Stimulated activated effector memory CD8-positive, alpha-beta T cell treated with anti-CD3 and anti-CD28 coated beads, Interleukin-12 subunit alpha, Interleukin-12 subunit beta, amount 100 ng/mL, for 72 hours (primary cell): ENCODE measurements around the gene GSTA1.
"Not testable (repeated sequence)": the region's sequence is repeated elsewhere in the genome, so short reads cannot be mapped to it uniquely, and the experiment has no call there.

Experiments
- ATAC-seq: fragments of 150-1000 bp; cut with Tn5 transposase; 2 replicates; pipeline ENCODE4 v1.10.0; 2021
- DNase-seq, 2 donors: peaks; one replicate each; pipeline ENCODE4 v3.0.0; 2021 to 2022; ENCODE audit warnings: low spot score in 2 of 2
- H3K27ac Mint-ChIP-seq: one replicate; pipeline ENCODE4 v1.8.0; 2022; ENCODE audit warnings: mild to moderate bottlenecking, mixed read lengths
- H3K36me3 Mint-ChIP-seq: one replicate; pipeline ENCODE4 v1.8.0; 2022; ENCODE audit warnings: mild to moderate bottlenecking, mixed read lengths
- H3K4me1 Mint-ChIP-seq: one replicate; pipeline ENCODE4 v1.8.0; 2022; ENCODE audit warnings: mixed read lengths
- H3K4me3 Mint-ChIP-seq: one replicate; pipeline ENCODE4 v1.8.0; 2022; ENCODE audit warnings: mild to moderate bottlenecking, mixed read lengths
- H3K9me3 Mint-ChIP-seq: one replicate; pipeline ENCODE4 v1.8.0; 2022; ENCODE audit warnings: mixed read lengths

Gene GSTA1

DNA sequence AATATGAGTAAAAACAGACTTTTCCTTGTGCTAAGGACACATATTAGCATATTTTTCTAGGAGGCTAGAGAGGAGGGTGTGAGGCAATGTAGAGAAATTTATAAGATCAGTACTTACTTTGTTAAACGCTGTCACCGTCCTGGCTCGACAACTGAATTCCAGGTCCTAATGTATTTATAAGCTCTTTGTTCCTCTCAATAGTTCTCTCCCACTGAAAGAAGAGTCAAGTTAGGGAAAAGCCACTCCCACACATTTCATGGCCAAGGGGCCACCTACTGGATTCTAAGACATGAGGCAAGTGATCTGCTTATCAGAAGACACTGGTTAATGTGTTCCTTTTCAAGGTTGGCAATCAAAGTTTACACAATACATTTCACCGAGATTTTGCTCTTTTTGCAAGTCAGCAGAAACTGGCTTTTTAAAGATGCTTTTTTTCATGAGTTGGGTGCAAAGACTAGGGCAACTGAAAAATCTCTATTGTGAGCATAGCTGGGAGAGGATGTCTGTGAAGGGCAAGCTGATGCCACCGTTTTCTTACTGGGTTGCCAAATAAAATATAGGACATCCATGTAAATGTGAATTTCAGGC lies at the start of gene GSTA1:
Gene GSTA1, minus strand, starts transcription at position 149 of the 588 bp plus-strand sequence. CDS start 4,549 bp downstream, outside the sequence.
- not testable (repeated sequence) for H3K9me3 Mint-ChIP-seq, ATAC-seq, H3K36me3 Mint-ChIP-seq, H3K4me1 Mint-ChIP-seq, DNase-seq, H3K4me3 Mint-ChIP-seq, H3K27ac Mint-ChIP-seq

DNA sequence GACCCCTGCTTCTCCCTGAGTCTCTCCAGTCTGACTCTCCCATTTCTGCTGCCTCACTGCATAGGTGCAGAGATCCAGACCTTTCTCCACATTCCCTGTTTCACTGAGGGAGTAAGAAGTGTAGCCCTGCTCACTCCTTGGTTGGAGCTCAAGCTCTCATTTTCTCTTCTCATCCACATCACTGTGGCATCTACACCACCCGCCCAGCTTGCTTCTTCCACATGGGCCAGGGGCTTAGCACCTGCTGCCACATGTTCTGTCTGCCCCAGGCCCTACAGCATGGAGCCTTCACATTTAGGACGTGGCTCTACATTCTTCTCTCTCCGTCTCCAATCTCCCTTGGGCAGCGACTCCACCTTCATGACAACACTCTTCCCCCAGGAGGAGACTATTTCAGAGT lies 45.5 kb upstream of the GSTA1 start:
- Mint-ChIP-seq H3K9me3 (no peaks in the 10 kb centered on the region), H3K4me1 (no peaks in the 10 kb centered on the region), H3K4me3 (no peak overlapping the region), H3K36me3 (no peaks in the 10 kb centered on the region), H3K27ac (no peak overlapping the region)
- no peak for DNase-seq
- peak; percentile 21 for ATAC-seq

DNA sequence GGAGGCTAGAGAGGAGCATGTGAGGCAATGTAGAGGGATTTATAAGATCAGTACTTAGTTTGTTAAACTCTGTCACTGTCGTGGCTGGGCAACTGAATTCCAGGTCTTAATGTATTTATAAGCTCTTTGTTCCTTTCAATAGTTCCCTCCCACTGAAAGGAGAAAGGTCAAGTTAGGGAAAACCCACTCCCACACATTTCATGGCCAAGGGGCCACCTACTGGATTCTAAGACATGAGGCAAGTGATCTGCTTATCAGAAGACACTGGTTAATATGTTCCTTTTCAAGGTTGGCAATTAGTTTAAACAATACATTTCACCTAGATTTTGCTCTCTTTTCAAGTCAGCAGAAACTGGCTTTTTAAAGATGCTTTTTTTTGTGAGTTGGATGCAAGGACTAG lies 42.4 kb upstream of the GSTA1 start:
- Mint-ChIP-seq H3K4me1 (no peaks in the 10 kb centered on the region), H3K4me3 (no peak overlapping the region), H3K36me3 (no peaks in the 10 kb centered on the region), H3K27ac (no peak overlapping the region), H3K9me3 (no peaks in the 10 kb centered on the region)
- ATAC-seq = no peak
- DNase-seq = no peak

DNA sequence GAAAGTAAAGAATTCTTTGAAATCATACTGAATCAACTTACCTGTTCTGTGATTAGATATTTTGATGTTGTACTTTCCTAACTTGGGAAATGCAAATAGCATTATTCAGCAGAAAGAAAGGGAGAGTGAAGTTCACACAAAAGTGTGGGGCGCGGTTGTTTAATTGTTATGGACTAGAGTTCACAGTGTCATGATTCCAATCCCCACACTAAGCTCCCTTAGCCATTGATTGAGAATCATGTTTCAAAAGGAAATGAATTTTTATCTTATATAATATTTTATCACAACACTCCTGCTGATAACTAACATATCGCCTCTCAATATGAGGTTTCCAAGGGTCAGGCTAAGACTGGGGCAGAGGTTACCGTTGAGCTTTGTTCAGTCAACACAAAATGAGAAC lies 40.0 kb upstream of the GSTA1 start:
- Mint-ChIP-seq H3K36me3 (no peaks in the 10 kb centered on the region), H3K9me3 (no peaks in the 10 kb centered on the region), H3K27ac (no peak overlapping the region), H3K4me1 (no peaks in the 10 kb centered on the region), H3K4me3 (no peak overlapping the region)
- ATAC-seq = no peak
- no peak for DNase-seq

DNA sequence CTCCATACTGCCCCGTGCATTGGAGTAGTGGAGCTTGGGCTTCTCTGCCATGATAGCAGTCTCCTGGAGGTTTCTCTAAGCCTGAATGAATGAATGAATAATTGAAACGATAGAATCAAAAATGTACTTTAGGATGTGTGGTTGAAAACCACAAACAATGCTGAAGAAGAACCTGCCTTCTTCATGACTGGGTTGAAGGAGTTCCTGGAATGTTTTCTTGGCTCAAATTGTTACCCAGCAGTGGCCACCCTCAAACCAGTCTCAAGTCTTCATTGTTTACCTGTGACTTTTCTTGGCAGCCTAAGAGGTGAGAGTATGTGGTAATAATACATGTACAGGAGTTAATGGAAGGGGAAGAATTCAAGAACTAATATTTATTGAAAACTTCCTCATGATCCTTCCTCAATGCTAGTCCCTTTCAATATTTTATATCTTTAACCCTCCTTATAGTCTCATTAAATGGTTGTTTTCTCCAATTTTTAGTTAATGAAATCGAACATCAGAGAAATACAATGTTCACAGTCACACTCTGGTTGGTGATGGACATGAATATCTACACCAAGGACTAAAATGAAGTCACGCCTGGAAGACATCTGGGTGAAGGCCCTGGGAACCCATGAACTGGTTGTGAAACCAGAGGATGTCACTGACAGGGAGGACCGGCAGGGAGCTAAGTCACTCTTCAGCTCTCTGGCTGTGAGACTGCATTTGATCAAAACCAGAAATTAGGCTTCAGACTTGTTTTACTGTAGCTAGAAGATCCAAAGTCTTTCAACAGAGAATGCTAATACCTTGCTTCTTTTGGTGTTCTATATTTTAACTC lies 37.4 kb upstream of the GSTA1 start, which contains the start of gene GSTA5:
Gene GSTA5, minus strand, starts transcription at position 51 of the 823 bp plus-strand sequence.
- no peaks in the 10 kb centered on the region for H3K4me1 Mint-ChIP-seq
- no peak for ATAC-seq
- DNase-seq = no peak

DNA sequence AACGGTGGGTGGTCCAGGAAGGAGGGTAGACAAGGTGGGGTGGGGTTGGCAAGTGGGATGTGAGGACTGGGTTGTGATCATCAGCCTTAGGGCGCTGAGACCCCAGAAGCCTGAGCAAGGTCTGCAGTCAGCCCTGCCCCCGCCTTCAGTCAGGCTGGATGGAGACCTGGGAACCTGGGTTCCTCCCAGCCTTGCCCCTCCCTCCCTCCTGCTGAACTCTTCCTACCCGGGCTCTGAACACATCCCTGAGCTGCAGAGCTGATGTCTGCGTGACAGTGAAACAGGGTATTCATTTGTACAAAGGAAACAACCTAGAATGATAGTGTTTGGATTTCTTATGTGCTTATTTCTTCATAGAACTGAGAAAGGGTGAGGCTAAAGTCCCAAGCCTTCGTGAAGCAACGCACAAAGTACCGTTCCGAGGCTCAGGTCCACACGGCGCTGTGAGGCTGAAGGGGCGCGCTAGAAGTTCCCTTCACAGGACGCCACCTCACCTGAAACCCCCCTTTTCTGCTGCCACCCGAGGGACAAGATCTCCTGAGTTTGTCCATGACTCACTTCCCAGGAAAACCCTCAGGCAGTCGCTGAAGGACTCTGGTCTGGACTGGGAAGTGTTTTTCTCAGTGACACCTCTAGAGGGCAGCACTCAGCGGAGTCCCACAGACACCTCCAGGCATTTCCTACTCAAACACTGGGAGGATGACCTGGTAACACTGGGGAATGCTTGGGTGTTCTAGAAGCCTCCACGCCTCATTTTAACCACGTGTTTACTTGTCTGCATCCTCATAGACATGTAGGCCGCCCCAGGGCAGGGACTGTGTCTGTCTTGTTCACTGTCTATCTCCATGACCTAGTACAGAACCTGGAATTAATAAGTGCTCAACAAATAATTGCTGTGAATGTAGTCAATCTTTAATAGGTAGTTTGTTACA lies 35.8 kb upstream of the GSTA1 start:
- ATAC-seq (peak; percentile 83), DNase-seq (peak; percentile 35 to 66)
- Mint-ChIP-seq H3K4me3 (no peak overlapping the region), H3K9me3 (no peaks in the 10 kb centered on the region), H3K36me3 (no peaks in the 10 kb centered on the region), H3K4me1 (no peaks in the 10 kb centered on the region), H3K27ac (no peak overlapping the region)

More for the DNA sequence above, 37.4 kb upstream of the GSTA1 start, which contains the start of gene GSTA5:
- Mint-ChIP-seq H3K9me3 (no peaks in the 10 kb centered on the region), H3K36me3 (no peaks in the 10 kb centered on the region), H3K27ac (no peak within 1 kb of the TSS), H3K4me3 (no peak within 1 kb of the TSS)

DNA sequence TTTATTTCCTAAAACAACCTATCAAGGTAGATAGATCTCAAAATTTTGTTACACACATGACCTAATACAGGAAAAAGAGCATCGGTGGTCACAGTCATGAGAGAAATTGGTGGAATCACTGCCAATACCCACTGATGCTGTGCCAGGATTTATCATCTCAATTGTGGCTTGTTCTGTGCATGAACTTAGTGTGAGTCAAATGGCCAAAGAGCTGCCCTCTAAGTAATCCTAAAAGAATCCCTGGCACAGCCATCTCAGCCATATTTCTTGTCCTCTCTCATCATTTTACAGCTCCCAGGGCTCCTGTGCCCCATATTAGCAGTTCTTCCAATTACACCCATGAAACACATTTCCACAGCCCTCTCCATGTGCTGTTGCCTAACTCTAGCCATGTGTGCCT lies 30.9 kb upstream of the GSTA1 start:
- DNase-seq (no peak), ATAC-seq (no peak)
- H3K36me3 Mint-ChIP-seq = no peaks in the 10 kb centered on the region
- H3K9me3 Mint-ChIP-seq = no peaks in the 10 kb centered on the region
- H3K27ac Mint-ChIP-seq = no peak overlapping the region
- H3K4me3 Mint-ChIP-seq = no peak overlapping the region
- H3K4me1 Mint-ChIP-seq = no peaks in the 10 kb centered on the region

DNA sequence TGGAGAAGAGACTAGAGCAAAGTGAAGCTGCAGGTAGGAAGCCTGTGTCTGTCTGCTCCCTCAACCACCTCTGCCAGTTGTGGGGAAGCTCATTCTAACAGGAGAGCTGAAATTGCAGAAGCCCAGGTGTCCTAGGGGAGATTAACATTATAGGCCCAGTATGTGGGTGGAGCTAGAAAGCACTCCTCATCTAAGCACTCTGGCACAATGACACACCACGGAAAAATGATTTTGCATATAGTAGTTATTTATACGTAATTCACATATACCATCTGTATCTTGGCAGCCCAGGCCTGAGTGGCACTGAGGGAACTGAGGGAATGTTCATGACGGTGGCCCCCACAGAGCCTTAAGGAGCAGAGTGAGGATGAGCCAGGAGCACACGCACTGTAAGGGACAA lies 27.3 kb upstream of the GSTA1 start:
- not testable (repeated sequence) for ATAC-seq, H3K27ac Mint-ChIP-seq, H3K9me3 Mint-ChIP-seq, H3K36me3 Mint-ChIP-seq, DNase-seq, H3K4me1 Mint-ChIP-seq, H3K4me3 Mint-ChIP-seq

DNA sequence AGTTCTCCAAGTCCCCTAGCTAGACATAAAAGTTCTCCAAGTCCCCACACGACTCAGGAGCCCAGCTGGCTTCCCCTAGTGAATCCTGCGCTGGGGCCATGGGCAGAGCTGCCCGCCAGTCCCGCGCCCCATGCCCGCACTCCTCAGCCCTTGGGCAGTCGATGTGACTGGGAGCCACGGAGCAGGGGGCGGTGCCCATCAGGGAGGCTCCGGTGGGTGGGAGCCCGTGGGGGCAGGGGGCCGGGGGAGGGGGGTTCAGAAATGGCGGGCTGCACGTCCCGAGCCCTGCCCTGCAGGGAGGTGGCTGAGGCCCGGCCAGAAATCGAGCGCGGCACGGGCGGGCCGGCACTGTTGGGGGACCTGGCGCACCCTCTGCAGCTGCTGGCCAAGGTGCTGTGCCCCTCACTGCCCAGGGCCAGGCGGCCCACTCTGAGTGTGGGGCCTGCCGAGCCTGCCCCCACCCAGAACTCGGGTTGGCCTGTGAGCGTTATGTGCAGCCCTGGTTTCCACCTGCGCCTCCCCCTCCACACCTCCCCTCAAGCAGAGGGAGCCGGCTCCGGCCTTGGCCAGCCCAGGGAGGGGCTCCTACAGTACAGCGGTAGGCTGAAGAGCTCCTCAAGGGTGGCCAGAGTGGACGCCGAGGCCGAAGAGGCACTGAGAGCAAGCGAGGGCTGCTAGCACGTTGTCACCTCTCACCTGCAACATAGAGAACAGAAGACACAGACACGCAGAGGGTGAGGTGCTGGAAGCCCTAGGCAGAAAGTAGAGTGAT lies 25.6 kb upstream of the GSTA1 start:
- Mint-ChIP-seq H3K4me1 (no peaks in the 10 kb centered on the region), H3K9me3 (no peaks in the 10 kb centered on the region), H3K36me3 (no peaks in the 10 kb centered on the region), H3K4me3 (no peak overlapping the region), H3K27ac (no peak overlapping the region)
- no peak for DNase-seq
- ATAC-seq = no peak

DNA sequence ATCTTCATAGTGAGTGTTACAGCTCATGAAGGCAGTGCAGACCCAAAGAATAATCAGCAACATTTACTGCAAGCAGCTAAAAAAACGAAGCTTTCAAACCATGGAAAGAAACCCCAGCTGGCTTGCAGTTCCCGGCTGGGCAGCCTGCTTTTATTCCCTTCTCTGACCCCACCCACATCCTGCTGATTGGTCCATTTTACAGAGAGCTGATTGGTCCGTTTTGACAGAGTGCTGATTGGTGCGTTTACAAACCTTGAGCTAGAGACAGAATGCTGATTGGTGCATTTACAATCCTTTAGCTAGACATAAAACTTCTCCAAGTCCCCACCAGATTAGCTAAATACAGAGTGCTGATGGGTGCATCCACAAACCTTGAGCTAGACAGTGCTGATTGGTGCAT lies 25.0 kb upstream of the GSTA1 start:
- H3K36me3 Mint-ChIP-seq, H3K4me3 Mint-ChIP-seq, ATAC-seq, H3K4me1 Mint-ChIP-seq, DNase-seq, H3K27ac Mint-ChIP-seq, H3K9me3 Mint-ChIP-seq: not testable (repeated sequence)

DNA sequence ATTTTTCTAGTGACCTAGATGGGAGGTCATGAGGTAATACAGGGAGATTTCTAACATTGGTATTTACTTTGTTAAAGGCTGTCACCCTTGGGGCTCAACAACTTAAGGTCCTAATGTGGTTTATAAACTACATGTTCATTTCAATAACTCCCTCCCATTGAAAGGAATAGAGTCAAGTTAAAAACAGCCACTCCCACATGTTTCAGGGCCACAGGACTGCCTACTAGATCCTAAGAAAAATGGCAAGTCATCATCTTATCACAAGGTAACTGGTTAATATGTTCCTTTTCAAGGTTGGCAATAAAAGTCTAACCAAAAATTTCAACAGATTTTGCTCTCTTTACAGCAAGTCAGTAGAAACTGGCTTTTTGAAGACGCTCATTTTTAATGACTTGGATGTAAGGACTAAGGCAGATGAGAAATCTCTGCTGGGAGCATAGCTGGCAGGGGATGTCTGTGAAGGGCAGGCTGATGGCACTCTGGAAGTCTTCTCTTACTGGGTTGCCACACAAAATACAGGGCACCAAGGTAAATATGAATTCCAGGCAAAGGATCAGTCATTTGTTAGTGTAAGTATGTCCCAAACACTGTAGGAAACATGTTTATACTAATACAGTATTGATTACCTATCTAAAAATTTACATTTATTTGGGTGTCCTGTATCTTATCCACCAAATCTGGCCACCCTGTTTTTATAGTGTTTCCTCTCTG lies 23.6 kb upstream of the GSTA1 start:
- DNase-seq, ATAC-seq, H3K27ac Mint-ChIP-seq, H3K9me3 Mint-ChIP-seq, H3K4me3 Mint-ChIP-seq, H3K4me1 Mint-ChIP-seq, H3K36me3 Mint-ChIP-seq: not testable (repeated sequence)

DNA sequence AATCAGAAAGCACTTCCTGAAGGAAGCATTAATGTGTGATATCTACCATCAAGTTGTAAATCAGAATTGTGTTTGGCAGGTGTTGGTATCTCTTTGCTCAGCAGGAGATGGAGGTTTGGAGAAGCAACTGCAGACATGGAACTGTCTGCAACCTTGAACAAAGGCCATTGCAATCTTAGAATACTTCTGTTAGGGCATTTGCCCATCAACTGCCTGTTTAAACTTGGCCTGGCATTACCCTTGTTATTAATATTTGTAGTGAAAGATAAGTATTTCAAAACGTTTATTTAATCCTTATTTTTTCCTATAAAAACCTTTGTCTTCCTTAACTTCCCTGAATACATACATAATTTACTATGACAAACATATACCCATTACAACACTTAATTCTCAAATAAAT lies 22.9 kb upstream of the GSTA1 start:
- H3K4me3 Mint-ChIP-seq = no peak overlapping the region
- H3K27ac Mint-ChIP-seq = no peak overlapping the region
- no peaks in the 10 kb centered on the region for H3K36me3 Mint-ChIP-seq
- H3K4me1 Mint-ChIP-seq = no peaks in the 10 kb centered on the region
- ATAC-seq (no peak), DNase-seq (no peak)
- H3K9me3 Mint-ChIP-seq = peaks cover 4% of the 10 kb centered on the region

DNA sequence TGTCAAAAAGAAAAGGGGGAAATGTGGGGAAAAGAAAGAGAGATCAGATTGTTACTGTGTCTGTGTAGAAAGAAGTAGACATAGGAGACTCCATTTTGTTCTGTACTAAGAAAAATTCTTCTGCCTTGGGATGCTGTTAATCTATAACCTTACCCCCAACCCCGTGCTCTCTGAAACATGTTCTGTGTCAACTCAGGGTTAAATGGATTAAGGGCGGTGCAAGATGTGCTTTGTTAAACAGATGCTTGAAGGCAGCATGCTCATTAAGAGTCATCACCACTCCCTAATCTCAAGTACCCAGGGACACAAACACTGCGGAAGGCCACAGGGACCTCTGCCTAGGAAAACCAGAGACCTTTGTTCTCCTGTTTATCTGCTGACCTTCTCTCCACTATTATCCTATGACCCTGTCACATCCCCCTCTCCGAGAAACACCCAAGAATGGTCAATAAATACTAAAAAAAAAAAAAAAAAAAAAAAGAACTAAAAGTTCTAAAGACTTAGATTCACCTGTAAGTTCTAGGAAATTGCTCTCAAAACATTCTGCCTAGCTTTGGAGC lies 22.4 kb upstream of the GSTA1 start:
- DNase-seq, H3K9me3 Mint-ChIP-seq, H3K27ac Mint-ChIP-seq, H3K4me1 Mint-ChIP-seq, ATAC-seq, H3K4me3 Mint-ChIP-seq, H3K36me3 Mint-ChIP-seq: not testable (repeated sequence)

DNA sequence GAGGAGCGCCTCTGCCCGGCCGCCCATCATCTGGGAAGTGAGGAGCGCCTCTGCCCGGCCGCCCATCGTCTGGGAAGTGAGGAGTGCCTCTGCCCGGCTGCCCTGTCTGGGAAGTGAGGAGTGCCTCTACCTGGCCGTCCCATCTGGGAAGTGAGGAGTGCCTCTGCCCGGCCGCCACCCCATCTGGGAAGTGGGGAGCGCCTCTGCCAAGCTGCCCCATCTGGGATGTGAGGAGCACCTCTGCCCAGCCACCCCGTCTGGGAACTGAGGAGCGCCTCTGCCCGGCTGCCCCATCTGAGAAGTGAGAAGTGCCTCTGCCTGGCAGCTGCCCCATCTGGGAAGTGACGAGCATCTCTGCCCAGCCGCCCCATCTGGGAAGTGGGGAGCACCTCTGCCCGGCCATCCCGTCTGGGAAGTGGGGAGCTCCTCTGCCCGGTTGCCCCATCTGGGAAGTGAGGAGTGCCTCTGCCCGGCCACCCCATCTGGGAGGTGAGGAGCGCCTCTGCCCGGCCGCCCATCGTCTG lies 21.7 kb upstream of the GSTA1 start:
- H3K9me3 Mint-ChIP-seq, H3K27ac Mint-ChIP-seq: not testable (repeated sequence)

More for the DNA sequence above, 21.7 kb upstream of the GSTA1 start:
- DNase-seq, H3K36me3 Mint-ChIP-seq, H3K4me1 Mint-ChIP-seq, ATAC-seq, H3K4me3 Mint-ChIP-seq: not testable (repeated sequence)
